Smooth muscle cell (in vitro differentiated cells): ENCODE results near the gene KLHDC10. TPM values are rescaled to one million over a fixed set of nuclear protein-coding genes. Genes with fewer than 3 reads are reported as not detected.

Source experiments
- DNase-seq: peaks from one replicate; lab custom pipeline; 2025; ENCODE audit not compliant: unreplicated experiment; lab: John Stamatoyannopoulos, UW
- H2AFZ ChIP-seq: fragments of 200-600 bp; sonication (generic); 2 replicates; pipeline ENCODE4 v1.6.0; 2016; ENCODE audit warnings: antibody characterized with exemption, low read depth, mild to moderate bottlenecking
- H3F3A ChIP-seq: fragments of 200-600 bp; sonication (generic); 2 replicates; pipeline ENCODE4 v1.6.0; 2017; ENCODE audit warnings: antibody characterized with exemption, low read depth
- H3K27ac ChIP-seq: fragments of 200-600 bp; sonication (generic); 2 replicates; pipeline ENCODE4 v1.5.1; 2016; ENCODE audit warnings: low read depth, mild to moderate bottlenecking
- H3K27me3 ChIP-seq: fragments of 200-600 bp; sonication (generic); 2 replicates; pipeline ENCODE4 v1.6.1; 2016; ENCODE audit warnings: low read depth, mild to moderate bottlenecking
- H3K36me3 ChIP-seq: fragments of 200-600 bp; sonication (generic); 2 replicates; pipeline ENCODE4 v1.5.1; 2016; ENCODE audit warnings: low read depth
- H3K4me1 ChIP-seq: fragments of 200-600 bp; sonication (generic); 2 replicates; pipeline ENCODE4 v1.5.1; 2016; ENCODE audit warnings: low read depth
- H3K4me2 ChIP-seq: fragments of 200-600 bp; sonication (generic); 2 replicates; pipeline ENCODE4 v1.6.0; 2016; ENCODE audit warnings: mild to moderate bottlenecking
- H3K4me3 ChIP-seq: fragments of 200-600 bp; sonication (generic); 2 replicates; pipeline ENCODE4 v1.5.1; 2016; ENCODE audit warnings: mild to moderate bottlenecking
- H3K79me2 ChIP-seq: fragments of 200-600 bp; sonication (generic); 2 replicates; pipeline ENCODE4 v1.6.0; 2016; ENCODE audit warnings: low read depth, mild to moderate bottlenecking
- H3K9ac ChIP-seq: fragments of 200-600 bp; sonication (generic); 2 replicates; pipeline ENCODE4 v1.6.0; 2016; ENCODE audit warnings: low read depth
- H3K9me3 ChIP-seq: fragments of 200-600 bp; sonication (generic); replicated peaks from 2 replicates; pipeline ENCODE4 v1.5.1; 2016; ENCODE audit warnings: low read depth
- H4K20me1 ChIP-seq: fragments of 200-600 bp; sonication (generic); 2 replicates; pipeline ENCODE4 v1.6.0; 2016; ENCODE audit warnings: low read depth
- WGBS: methylation state at CpG from one replicate; pipeline ENCODE4 v1.1.7; 2016; ENCODE audit warnings: low lambda C conversion rate; 5-methylcytosine and 5-hydroxymethylcytosine counted together
- polyA plus RNA-seq: library from polyadenylated mRNA; unstranded; fragments of >200 nt; fragmentation: Nextera tagmentation; extraction: Ambion mirVana; gene quantifications from 2 replicates; pipeline ENCODE4 v1.2.1, GENCODE V29; 2016
- total RNA-seq: library from RNA; depleted of rRNA; stranded (reverse); fragments of >200 nt; gene quantifications from 2 replicates; pipeline ENCODE4 v1.2.3, GENCODE V29; 2014
- TF ChIP-seq, protein P1 (sequence below): fragments of 200-600 bp; sonication (generic); IDR thresholded peaks from 2 replicates; pipeline ENCODE4 v1.5.1; 2017; ENCODE audit warnings: borderline replicate concordance, mild to moderate bottlenecking, antibody characterized with exemption; ENCODE audit not compliant: insufficient read depth, poor library complexity, severe bottlenecking

The KLHDC10 gene
- total and polyA plus RNA-seq, 2 experiments from 2014 or later: 8.3 to 24.9 TPM

DNA sequence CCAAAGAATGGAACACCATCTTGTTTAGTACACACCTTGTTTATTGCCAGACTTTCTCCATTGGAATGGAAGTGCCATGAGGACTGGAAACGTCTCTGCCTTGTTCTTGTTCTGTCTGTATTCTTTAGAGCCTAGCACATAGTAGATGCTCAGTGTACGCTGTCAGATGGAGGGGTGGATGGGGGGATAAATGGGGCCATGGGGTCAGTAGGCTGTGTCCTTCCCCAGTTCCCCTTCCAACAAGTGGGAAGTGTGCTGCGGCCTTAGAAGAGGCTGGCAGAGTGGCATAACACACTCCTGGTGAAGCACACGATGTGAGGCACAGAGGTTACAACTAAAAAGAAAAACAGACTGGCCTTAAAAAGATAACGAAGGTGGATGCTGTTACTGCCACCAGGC, 73.0 kb downstream of the KLHDC10 start:
- no peak for DNase-seq
- H3K4me3 ChIP-seq: no peak overlapping the region
- H3K9ac ChIP-seq: no peak overlapping the region
- no peak overlapping the region for H3K4me2 ChIP-seq
- no peaks in the 10 kb centered on the region for H3F3A ChIP-seq
- H4K20me1 ChIP-seq: no peaks in the 10 kb centered on the region
- H3K36me3 ChIP-seq: no peaks in the 10 kb centered on the region
- no peaks in the 10 kb centered on the region for H3K27me3 ChIP-seq
- no peaks in the 10 kb centered on the region for H3K9me3 ChIP-seq
- H3K27ac ChIP-seq: no peak overlapping the region
- TF ChIP-seq, protein P1, sequence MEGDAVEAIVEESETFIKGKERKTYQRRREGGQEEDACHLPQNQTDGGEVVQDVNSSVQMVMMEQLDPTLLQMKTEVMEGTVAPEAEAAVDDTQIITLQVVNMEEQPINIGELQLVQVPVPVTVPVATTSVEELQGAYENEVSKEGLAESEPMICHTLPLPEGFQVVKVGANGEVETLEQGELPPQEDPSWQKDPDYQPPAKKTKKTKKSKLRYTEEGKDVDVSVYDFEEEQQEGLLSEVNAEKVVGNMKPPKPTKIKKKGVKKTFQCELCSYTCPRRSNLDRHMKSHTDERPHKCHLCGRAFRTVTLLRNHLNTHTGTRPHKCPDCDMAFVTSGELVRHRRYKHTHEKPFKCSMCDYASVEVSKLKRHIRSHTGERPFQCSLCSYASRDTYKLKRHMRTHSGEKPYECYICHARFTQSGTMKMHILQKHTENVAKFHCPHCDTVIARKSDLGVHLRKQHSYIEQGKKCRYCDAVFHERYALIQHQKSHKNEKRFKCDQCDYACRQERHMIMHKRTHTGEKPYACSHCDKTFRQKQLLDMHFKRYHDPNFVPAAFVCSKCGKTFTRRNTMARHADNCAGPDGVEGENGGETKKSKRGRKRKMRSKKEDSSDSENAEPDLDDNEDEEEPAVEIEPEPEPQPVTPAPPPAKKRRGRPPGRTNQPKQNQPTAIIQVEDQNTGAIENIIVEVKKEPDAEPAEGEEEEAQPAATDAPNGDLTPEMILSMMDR: no peak
- no peaks in the 10 kb centered on the region for H3K79me2 ChIP-seq
- peaks cover 18% of the 10 kb centered on the region for H3K4me1 ChIP-seq
- no peak overlapping the region for H2AFZ ChIP-seq
- WGBS: 95% methylated on average over 5 of the region's 5 CpGs

- Histone ChIP-seq H3F3A (no peaks in the 10 kb centered on the region), H3K27ac (no peak overlapping the region), H3K9me3 (no peaks in the 10 kb centered on the region), H4K20me1 (no peaks in the 10 kb centered on the region), H3K4me1 (peaks cover 18% of the 10 kb centered on the region), H3K4me3 (no peak overlapping the region), H3K79me2 (no peaks in the 10 kb centered on the region), H3K27me3 (no peaks in the 10 kb centered on the region), H2AFZ (no peak overlapping the region), H3K9ac (no peak overlapping the region), H3K4me2 (no peak overlapping the region), H3K36me3 (no peaks in the 10 kb centered on the region)
- TF ChIP-seq, protein P1: no peak
- WGBS: 93% methylated on average over 3 of the region's 3 CpGs
- no peak for DNase-seq
Observed at GRCh38 chr7:130143986-130144311, 73.6 kb downstream of the KLHDC10 start.

DNA sequence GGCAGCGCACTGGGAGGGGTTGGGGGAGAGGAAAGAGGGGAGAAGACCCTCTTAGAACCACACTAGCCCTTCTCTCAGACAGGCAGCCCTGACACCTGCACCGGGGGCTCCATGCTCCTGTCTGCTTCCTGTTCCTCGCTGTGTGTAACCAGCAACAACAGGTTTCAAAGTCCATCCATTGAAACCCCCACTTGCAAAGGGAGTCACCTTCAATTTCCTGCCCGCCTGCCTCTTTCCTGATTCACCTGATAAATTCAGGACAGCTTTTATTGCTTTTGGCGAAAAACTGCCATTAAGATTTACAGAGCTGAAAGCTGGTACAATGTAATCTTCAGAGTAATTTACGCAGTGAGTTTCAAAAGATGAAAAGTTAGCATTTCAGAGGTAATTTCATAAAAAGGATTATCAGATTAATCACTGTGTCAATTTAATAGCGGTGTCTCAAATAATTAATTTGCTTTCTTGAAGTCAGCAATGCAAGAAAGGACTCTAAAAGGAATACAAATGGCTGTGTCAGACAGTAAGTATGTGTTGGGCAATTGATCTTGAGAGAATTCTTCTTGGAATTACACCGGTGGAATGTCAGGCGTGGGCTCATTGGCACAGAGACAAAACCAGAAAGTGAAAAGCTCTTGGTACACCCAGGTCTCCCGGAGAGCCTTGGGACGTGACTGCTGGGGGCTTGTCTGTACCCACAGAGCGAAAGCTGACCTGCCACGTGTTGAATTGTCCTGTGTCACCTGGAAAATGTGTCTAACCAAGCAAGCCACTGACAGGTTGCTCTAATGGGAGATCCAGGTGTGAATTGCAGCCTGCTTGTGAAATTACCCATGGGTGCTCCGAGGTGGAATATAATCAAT, 74.2 kb downstream of the KLHDC10 start:
- Histone ChIP-seq H3K4me3 (no peak overlapping the region), H3K9me3 (no peaks in the 10 kb centered on the region), H3K9ac (no peak overlapping the region), H3K4me2 (no peak overlapping the region), H3K27ac (no peak overlapping the region), H3K36me3 (no peaks in the 10 kb centered on the region), H2AFZ (no peak overlapping the region), H3F3A (no peaks in the 10 kb centered on the region), H3K4me1 (peaks cover 18% of the 10 kb centered on the region), H3K79me2 (no peaks in the 10 kb centered on the region), H3K27me3 (no peaks in the 10 kb centered on the region), H4K20me1 (no peaks in the 10 kb centered on the region)
- WGBS: 87% methylated on average over 14 of the region's 14 CpGs
- TF ChIP-seq, protein P1: no peak
- no peak for DNase-seq
